GM19463 (cell line): ENCODE measurements around the gene HBA1.
"Not testable (repeated sequence)": the region's sequence is repeated elsewhere in the genome, so short reads cannot be mapped to it uniquely, and the experiment has no call there.

Source experiments
- ATAC-seq: cut with Tn5 transposase; IDR thresholded peaks from one replicate; pipeline ENCODE4 v1.9.1; 2021; ENCODE audit warnings: mild to moderate bottlenecking, moderate library complexity; ENCODE audit not compliant: unreplicated experiment

HBA1 gene

GRCh38 chr16:176477-177382 lies at the start of gene HBA1:
Gene HBA1 (plus strand): TSS chr16:176680. CDS start chr16:176717, 37 bp downstream.
- not testable (repeated sequence) for ATAC-seq

GRCh38 chr16:129075-129474 lies 47.4 kb upstream of the HBA1 start:
- no peak for ATAC-seq

GRCh38 chr16:130533-131173 lies 45.8 kb upstream of the HBA1 start:
- ATAC-seq, result no peak

GRCh38 chr16:132120-132519 lies 44.4 kb upstream of the HBA1 start:
- ATAC-seq, result no peak

GRCh38 chr16:133716-134115 lies 42.8 kb upstream of the HBA1 start:
- no peak for ATAC-seq

- no peak for ATAC-seq
Measured at GRCh38 chr16:138049-138417, 38.4 kb upstream of the HBA1 start.

GRCh38 chr16:140175-140857 lies 36.2 kb upstream of the HBA1 start:
- no peak for ATAC-seq

GRCh38 chr16:142405-142967 lies 34.0 kb upstream of the HBA1 start:
- ATAC-seq, result no peak

- ATAC-seq, result no peak
Measured at GRCh38 chr16:143047-143446, 33.4 kb upstream of the HBA1 start.

- ATAC-seq, result no peak
Measured at GRCh38 chr16:143456-143855, 33.0 kb upstream of the HBA1 start.

GRCh38 chr16:144797-145252 lies 31.7 kb upstream of the HBA1 start:
- ATAC-seq, result no peak

GRCh38 chr16:146646-147045 lies 29.8 kb upstream of the HBA1 start:
- no peak for ATAC-seq

- ATAC-seq, result no peak
Measured at GRCh38 chr16:149024-149660, 27.3 kb upstream of the HBA1 start.

- ATAC-seq, result no peak
Measured at GRCh38 chr16:152141-153128, 24.0 kb upstream of the HBA1 start, which contains the start of gene HBZ. Gene HBZ (plus strand): TSS chr16:152644. CDS start chr16:152910, 266 bp downstream.

- not testable (repeated sequence) for ATAC-seq
Measured at GRCh38 chr16:153129-153521, 23.4 kb upstream of the HBA1 start.

GRCh38 chr16:153550-154216 lies 22.8 kb upstream of the HBA1 start:
- ATAC-seq, result not testable (repeated sequence)

- ATAC-seq, result no peak
Measured at GRCh38 chr16:154217-155030, 22.1 kb upstream of the HBA1 start.

- no peak for ATAC-seq
Measured at GRCh38 chr16:155031-155398, 21.5 kb upstream of the HBA1 start.
